Body of pancreas (tissue), 4 donors: ENCODE data around the gene TTC31.

Experiments used
- CTCF ChIP-seq, 7 experiments: fragments of 450-650 bp in 4 of 7; fragments of 200-600 bp in 3 of 7; sonication (generic) in 3 of 7; IDR thresholded peaks; one replicate each; pipeline ENCODE4 v1.5.1; 2016 to 2019; ENCODE audit warnings: antibody characterized with exemption in 7 of 7
- POLR2A ChIP-seq, 3 donors: fragments of 450-650 bp; IDR thresholded peaks; one replicate each; pipeline ENCODE4 v1.6.1; 2016; ENCODE audit warnings: antibody characterized with exemption in 3 of 3, mild to moderate bottlenecking in 2 of 3

- no peak for TF ChIP-seq CTCF (IDR thresholded peaks at IDR 0.05)
- no peak for TF ChIP-seq POLR2A (IDR thresholded peaks at IDR 0.05)
Observed at GRCh38 chr2:74533464-74533863, 50.6 kb downstream of the TTC31 start.
